Neural cell (in vitro differentiated cells): ENCODE data around the gene TRPC4AP.

ENCODE experiments used
- POLR2AphosphoS5 ChIP-seq: IDR thresholded peaks from 2 replicates; pipeline ENCODE4 v1.6.1; 2012
- TF ChIP-seq, protein P1 (sequence below): fragments of 450-650 bp; IDR thresholded peaks from 2 replicates; pipeline ENCODE4 v1.5.1; 2014; ENCODE audit warnings: antibody characterized with exemption, mild to moderate bottlenecking, moderate library complexity; ENCODE audit not compliant: poor library complexity, severe bottlenecking

DNA sequence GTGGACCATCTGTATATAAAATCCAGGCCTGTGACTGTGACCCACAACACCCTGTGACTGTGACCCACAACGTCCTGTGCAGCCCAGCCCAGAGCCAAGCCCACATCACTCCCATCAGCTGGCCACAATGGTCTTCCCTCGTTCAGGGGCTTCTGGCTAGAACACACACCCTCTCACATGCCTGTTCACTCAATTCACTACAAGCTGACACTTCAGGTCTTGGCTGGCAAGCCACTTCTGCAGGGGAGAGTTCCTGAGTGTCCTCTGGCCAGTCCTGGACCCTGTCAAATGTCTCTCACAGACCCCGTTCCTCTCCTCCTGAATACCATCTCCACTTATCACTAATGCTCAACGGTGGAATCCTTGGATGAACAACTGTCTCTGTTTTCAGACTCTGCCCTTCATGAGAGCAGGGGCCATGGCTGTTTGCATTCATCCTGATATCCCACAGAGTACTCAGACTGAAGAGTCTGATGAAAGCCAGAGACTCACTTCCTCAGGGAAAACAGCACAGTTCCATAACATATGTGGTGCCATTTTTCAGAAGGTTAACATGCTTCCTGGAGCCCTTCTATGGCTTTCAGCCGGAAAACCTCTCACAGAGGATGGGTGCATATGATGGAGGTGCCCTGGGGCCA, 80.9 kb downstream of the TRPC4AP start:
- TF ChIP-seq POLR2AphosphoS5, result no peak
- TF ChIP-seq, protein P1, sequence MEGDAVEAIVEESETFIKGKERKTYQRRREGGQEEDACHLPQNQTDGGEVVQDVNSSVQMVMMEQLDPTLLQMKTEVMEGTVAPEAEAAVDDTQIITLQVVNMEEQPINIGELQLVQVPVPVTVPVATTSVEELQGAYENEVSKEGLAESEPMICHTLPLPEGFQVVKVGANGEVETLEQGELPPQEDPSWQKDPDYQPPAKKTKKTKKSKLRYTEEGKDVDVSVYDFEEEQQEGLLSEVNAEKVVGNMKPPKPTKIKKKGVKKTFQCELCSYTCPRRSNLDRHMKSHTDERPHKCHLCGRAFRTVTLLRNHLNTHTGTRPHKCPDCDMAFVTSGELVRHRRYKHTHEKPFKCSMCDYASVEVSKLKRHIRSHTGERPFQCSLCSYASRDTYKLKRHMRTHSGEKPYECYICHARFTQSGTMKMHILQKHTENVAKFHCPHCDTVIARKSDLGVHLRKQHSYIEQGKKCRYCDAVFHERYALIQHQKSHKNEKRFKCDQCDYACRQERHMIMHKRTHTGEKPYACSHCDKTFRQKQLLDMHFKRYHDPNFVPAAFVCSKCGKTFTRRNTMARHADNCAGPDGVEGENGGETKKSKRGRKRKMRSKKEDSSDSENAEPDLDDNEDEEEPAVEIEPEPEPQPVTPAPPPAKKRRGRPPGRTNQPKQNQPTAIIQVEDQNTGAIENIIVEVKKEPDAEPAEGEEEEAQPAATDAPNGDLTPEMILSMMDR, result no peak
